ENCODE results near the gene CLEC12A. TPM values are rescaled to one million over a fixed set of nuclear protein-coding genes. Genes with fewer than 3 reads are reported as not detected.

Gene CLEC12A
- total and polyA plus RNA-seq, 2 donors from 2014 or later, result 1.3 to 4.8 TPM

DNA sequence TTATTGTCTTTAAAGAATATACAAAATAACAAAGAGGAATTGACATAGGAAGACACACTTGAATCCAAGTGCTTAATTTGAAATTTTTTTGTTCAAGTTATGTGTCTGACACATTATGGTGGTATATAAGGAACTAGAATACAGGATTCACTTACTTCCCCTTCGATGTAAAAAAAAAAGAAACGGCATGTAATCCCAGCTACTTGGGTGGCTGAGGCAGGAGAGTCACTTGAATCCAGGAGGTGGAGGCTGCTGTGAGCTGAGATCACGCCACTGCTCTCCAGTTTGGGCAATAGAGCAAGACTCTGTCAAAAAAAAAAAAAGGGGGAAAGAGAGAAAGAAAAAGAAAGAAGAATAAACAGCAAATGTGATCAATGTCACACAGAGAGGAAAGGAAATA, 8.9 kb downstream of the CLEC12A start:
- H3K4me1 ChIP-seq (ENCODE audit: control insufficient read depth in 2 of 3, insufficient read depth in 2 of 3, low read depth in 1 of 3, low read length in 3 of 3), result no peaks in the 10 kb centered on the region
- no peak overlapping the region for H3K4me3 ChIP-seq (ENCODE audit: low read length in 3 of 3)
- FAIRE-seq, result no peak
- intact Hi-C loops (cut with DNase I), result no loop called here
- H3K27me3 ChIP-seq (ENCODE audit: control insufficient read depth, insufficient read depth, low read length), result no peaks in the 10 kb centered on the region
- TF ChIP-seq, protein P1, sequence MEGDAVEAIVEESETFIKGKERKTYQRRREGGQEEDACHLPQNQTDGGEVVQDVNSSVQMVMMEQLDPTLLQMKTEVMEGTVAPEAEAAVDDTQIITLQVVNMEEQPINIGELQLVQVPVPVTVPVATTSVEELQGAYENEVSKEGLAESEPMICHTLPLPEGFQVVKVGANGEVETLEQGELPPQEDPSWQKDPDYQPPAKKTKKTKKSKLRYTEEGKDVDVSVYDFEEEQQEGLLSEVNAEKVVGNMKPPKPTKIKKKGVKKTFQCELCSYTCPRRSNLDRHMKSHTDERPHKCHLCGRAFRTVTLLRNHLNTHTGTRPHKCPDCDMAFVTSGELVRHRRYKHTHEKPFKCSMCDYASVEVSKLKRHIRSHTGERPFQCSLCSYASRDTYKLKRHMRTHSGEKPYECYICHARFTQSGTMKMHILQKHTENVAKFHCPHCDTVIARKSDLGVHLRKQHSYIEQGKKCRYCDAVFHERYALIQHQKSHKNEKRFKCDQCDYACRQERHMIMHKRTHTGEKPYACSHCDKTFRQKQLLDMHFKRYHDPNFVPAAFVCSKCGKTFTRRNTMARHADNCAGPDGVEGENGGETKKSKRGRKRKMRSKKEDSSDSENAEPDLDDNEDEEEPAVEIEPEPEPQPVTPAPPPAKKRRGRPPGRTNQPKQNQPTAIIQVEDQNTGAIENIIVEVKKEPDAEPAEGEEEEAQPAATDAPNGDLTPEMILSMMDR (IDR thresholded peaks at IDR 0.05; ENCODE audit: borderline replicate concordance, extremely low read depth, insufficient read depth), result no peak
- no peak overlapping the region for H3K9ac ChIP-seq (ENCODE audit: low read length in 3 of 3)
- H3K36me3 ChIP-seq (ENCODE audit: control insufficient read depth in 2 of 3, insufficient read depth in 3 of 3, low read length in 3 of 3), result no peaks in the 10 kb centered on the region
- H3K27ac ChIP-seq (ENCODE audit: low read depth in 2 of 2, low read length in 2 of 2), result no peak overlapping the region
- no peak for DNase-seq
- peaks cover 0 to 3% (median 0%) of the 10 kb centered on the region in 3 donors for H3K9me3 ChIP-seq (ENCODE audit: control insufficient read depth in 2 of 3, insufficient read depth in 1 of 3, low read length in 3 of 3)

GRCh38 chr12:9991876-9992275, 20.7 kb downstream of the CLEC12A start:
- Histone ChIP-seq H3K9ac (ENCODE audit: low read length in 3 of 3) (no peak overlapping the region), H3K4me3 (ENCODE audit: low read length in 3 of 3) (no peak overlapping the region), H3K4me1 (ENCODE audit: control insufficient read depth in 2 of 3, insufficient read depth in 2 of 3, low read depth in 1 of 3, low read length in 3 of 3) (no peaks in the 10 kb centered on the region), H3K27me3 (ENCODE audit: control insufficient read depth, insufficient read depth, low read length) (no peaks in the 10 kb centered on the region), H3K36me3 (ENCODE audit: control insufficient read depth in 2 of 3, insufficient read depth in 3 of 3, low read length in 3 of 3) (no peaks in the 10 kb centered on the region), H3K27ac (ENCODE audit: low read depth in 2 of 2, low read length in 2 of 2) (no peak overlapping the region), H3K9me3 (ENCODE audit: control insufficient read depth in 2 of 3, insufficient read depth in 1 of 3, low read length in 3 of 3) (no peaks in the 10 kb centered on the region)
- DNase-seq (no peak), FAIRE-seq (no peak)
- intact Hi-C loops (cut with DNase I), result no loop called here
- TF ChIP-seq, protein P1 (IDR thresholded peaks at IDR 0.05; ENCODE audit: borderline replicate concordance, extremely low read depth, insufficient read depth), result no peak

DNA sequence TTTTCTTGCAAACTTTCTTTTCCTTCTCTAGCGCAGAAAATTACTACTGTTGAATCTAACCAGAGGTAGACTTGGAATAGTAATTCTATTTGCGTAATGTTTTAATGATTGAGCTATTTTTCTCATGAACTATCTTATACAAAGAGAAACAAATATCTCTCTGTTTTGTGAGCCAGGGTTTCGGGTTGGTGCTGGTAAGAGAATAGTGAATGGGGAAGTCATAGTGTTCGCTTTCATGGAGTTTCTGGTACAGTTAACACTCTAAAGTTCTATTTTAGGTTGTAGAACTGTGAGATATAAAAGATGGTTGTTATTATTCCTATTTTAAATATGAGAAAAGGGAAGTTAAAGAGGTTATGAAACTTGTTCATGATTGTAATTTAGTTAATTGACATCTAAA, 21.1 kb downstream of the CLEC12A start:
- no peak for FAIRE-seq
- Histone ChIP-seq H3K9ac (ENCODE audit: low read length in 3 of 3) (no peak overlapping the region), H3K4me1 (ENCODE audit: control insufficient read depth in 2 of 3, insufficient read depth in 2 of 3, low read depth in 1 of 3, low read length in 3 of 3) (no peaks in the 10 kb centered on the region)

More for the DNA sequence above, 21.1 kb downstream of the CLEC12A start:
- intact Hi-C loops (cut with DNase I), result no loop called here
- H3K27ac ChIP-seq (ENCODE audit: low read depth in 2 of 2, low read length in 2 of 2), result no peak overlapping the region
- DNase-seq, result no peak
- no peaks in the 10 kb centered on the region for H3K9me3 ChIP-seq (ENCODE audit: control insufficient read depth in 2 of 3, insufficient read depth in 1 of 3, low read length in 3 of 3)
- no peaks in the 10 kb centered on the region for H3K36me3 ChIP-seq (ENCODE audit: control insufficient read depth in 2 of 3, insufficient read depth in 3 of 3, low read length in 3 of 3)
- H3K27me3 ChIP-seq (ENCODE audit: control insufficient read depth, insufficient read depth, low read length), result no peaks in the 10 kb centered on the region
- no peak overlapping the region for H3K4me3 ChIP-seq (ENCODE audit: low read length in 3 of 3)
- TF ChIP-seq, protein P1 (IDR thresholded peaks at IDR 0.05; ENCODE audit: borderline replicate concordance, extremely low read depth, insufficient read depth), result no peak

Measured in kidney (tissue), 14 donors.